ENCODE data around the gene RFK.

- TF ChIP-seq CTCF (optimal IDR thresholded peaks at IDR 0.05 in 1 of 3, IDR thresholded peaks at IDR 0.05 in 1 of 3, conservative IDR thresholded peaks at IDR 0.05 in 1 of 3; ENCODE audit: extremely low read depth in 1 of 3, insufficient read depth in 2 of 3, low read length in 3 of 3), result no peak
- TF ChIP-seq EZH2 (IDR thresholded peaks at IDR 0.05; ENCODE audit: low read length), result no peak
Measured at GRCh38 chr9:76395381-76395780, 1.2 kb upstream of the RFK start.
